Neuronal stem cell (in vitro differentiated cells): ENCODE results near the gene ANKDD1A.
A peak's percentile ranks its signal among the peaks of the same experiment; 100 is the strongest.

Experiments used
- DNase-seq: peaks from one replicate; pipeline ENCODE4 v3.0.0-alpha.2; 2013; ENCODE audit warnings: low spot score
- H2AFZ ChIP-seq: one replicate; pipeline ENCODE4 v1.6.1; 2013; ENCODE audit warnings: mild to moderate bottlenecking, low read length, inconsistent platforms
- H2AK5ac ChIP-seq: 2 replicates; pipeline ENCODE4 v1.6.1; 2013; ENCODE audit warnings: low read depth, mild to moderate bottlenecking, inconsistent platforms, low read length, moderate library complexity, mixed read lengths
- H2BK120ac ChIP-seq: 2 replicates; pipeline ENCODE4 v1.6.1; 2013; ENCODE audit warnings: low read depth, mild to moderate bottlenecking, inconsistent platforms, low read length, moderate library complexity, mixed read lengths
- H2BK12ac ChIP-seq: one replicate; pipeline ENCODE4 v1.6.1; 2013; ENCODE audit warnings: low read length, inconsistent platforms
- H2BK15ac ChIP-seq: 2 replicates; pipeline ENCODE4 v1.6.1; 2013; ENCODE audit warnings: mild to moderate bottlenecking, low read length, inconsistent platforms, mixed read lengths
- H2BK5ac ChIP-seq: one replicate; pipeline ENCODE4 v1.6.1; 2013; ENCODE audit warnings: inconsistent platforms, mild to moderate bottlenecking, low read length, moderate library complexity
- H3K14ac ChIP-seq: one replicate; pipeline ENCODE4 v1.6.1; 2013; ENCODE audit warnings: low read length, inconsistent platforms
- H3K18ac ChIP-seq: 2 replicates; pipeline ENCODE4 v1.6.1; 2013; ENCODE audit warnings: low read length, inconsistent platforms
- H3K23ac ChIP-seq: 2 replicates; pipeline ENCODE4 v1.6.1; 2013; ENCODE audit warnings: low read depth, mild to moderate bottlenecking, mixed read lengths, low read length, inconsistent platforms; ENCODE audit not compliant: poor library complexity
- H3K27ac ChIP-seq: replicated peaks from 3 replicates; pipeline ENCODE4 v1.5.1; 2013; ENCODE audit warnings: low read length, inconsistent platforms
- H3K27me3 ChIP-seq, 3 experiments: 2 replicates each; pipeline ENCODE4 v1.6.1; 2013; ENCODE audit warnings: low read length in 3 of 3, mild to moderate bottlenecking in 2 of 3, inconsistent platforms in 1 of 3, low read depth in 1 of 3, mixed read lengths in 1 of 3, moderate library complexity in 1 of 3; ENCODE audit not compliant: control insufficient read depth in 3 of 3, insufficient read depth in 3 of 3
- H3K36me3 ChIP-seq, 2 donors: replicated peaks in 1 of 2; 2 replicates each; pipeline ENCODE4 v1.6.1; 2013; ENCODE audit warnings: low read length in 2 of 2; ENCODE audit not compliant: control insufficient read depth in 2 of 2, insufficient read depth in 2 of 2
- H3K4ac ChIP-seq: 2 replicates; pipeline ENCODE4 v1.6.1; 2013; ENCODE audit warnings: inconsistent platforms, mild to moderate bottlenecking, low read length, moderate library complexity
- H3K4me1 ChIP-seq, 2 donors: 1 replicate in 1 of 2; 2 replicates in 1 of 2; pipeline ENCODE4 v1.6.1; 2013; ENCODE audit warnings: low read length in 2 of 2, low read depth in 1 of 2; ENCODE audit not compliant: control insufficient read depth in 2 of 2, insufficient read depth in 1 of 2
- H3K4me2 ChIP-seq: one replicate; pipeline ENCODE4 v1.6.1; 2013; ENCODE audit warnings: mild to moderate bottlenecking, low read length, inconsistent platforms; ENCODE audit not compliant: insufficient read depth, poor library complexity, severe bottlenecking
- H3K4me3 ChIP-seq, 2 donors: 2 replicates each; pipeline ENCODE4 v1.5.1; 2013; ENCODE audit warnings: low read length in 2 of 2, mild to moderate bottlenecking in 2 of 2, inconsistent platforms in 1 of 2, moderate library complexity in 1 of 2
- H3K79me1 ChIP-seq: one replicate; pipeline ENCODE4 v1.6.1; 2013; ENCODE audit warnings: low read depth, mild to moderate bottlenecking, inconsistent platforms, low read length, moderate library complexity
- H3K9ac ChIP-seq: one replicate; pipeline ENCODE4 v1.6.1; 2013; ENCODE audit warnings: mild to moderate bottlenecking, low read depth, low read length, inconsistent platforms; ENCODE audit not compliant: poor library complexity
- H3K9me3 ChIP-seq, 2 donors: replicated peaks in 1 of 2; 2 replicates each; pipeline versions ENCODE3 to v1.6.1; 2013; ENCODE audit warnings: low read length in 2 of 2, mild to moderate bottlenecking in 2 of 2, inconsistent platforms in 1 of 2, low read depth in 1 of 2, mixed read lengths in 1 of 2, moderate library complexity in 1 of 2; ENCODE audit not compliant: control insufficient read depth in 2 of 2, insufficient read depth in 1 of 2
- H4K8ac ChIP-seq: one replicate; pipeline ENCODE4 v1.6.1; 2013; ENCODE audit warnings: low read depth, mild to moderate bottlenecking, inconsistent platforms, low read length, moderate library complexity
- H4K91ac ChIP-seq: one replicate; pipeline ENCODE4 v1.6.1; 2013; ENCODE audit warnings: low read length, low read depth, mild to moderate bottlenecking, inconsistent platforms; ENCODE audit not compliant: poor library complexity
- WGBS, 2 donors: extraction: QIAGEN DNeasy Blood & Tissue Kit; methylation state at CpG; one replicate each; pipeline ENCODE4 v1.1.7; 2013; ENCODE audit warnings: missing lambda C conversion rate in 2 of 2, mixed read lengths in 1 of 2; ENCODE audit not compliant: insufficient read length in 2 of 2, insufficient replicate concordance in 1 of 2; ENCODE audit errors: extremely low coverage in 2 of 2; 5-methylcytosine and 5-hydroxymethylcytosine counted together

The ANKDD1A gene

DNA sequence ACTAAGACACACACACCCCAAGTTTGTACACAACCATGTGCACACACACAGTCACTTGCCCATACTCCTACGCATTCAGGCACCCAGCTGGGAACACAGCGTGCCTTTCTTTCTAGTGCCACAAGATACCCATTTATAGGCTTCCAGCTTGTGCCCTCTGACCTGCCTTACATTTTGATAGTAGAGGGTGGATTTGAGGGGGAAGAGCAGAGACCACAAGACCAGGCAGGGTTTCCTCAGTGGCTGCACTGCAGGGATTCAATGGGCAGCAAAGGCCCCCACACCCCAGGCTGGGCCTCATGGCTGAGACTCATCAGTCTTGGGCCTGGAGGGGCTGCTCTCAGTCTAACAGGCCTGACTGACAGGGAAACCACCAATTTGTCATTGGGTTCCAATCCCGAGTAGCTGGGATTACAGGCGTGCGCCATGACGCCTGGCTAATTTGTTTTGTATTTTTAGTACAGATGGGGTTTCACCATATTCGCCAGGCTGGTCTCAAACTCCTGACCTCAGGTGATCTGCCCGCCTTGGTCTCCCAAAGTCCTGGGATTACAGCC is 18.8 kb upstream of the ANKDD1A start:
- Histone ChIP-seq H3K14ac (no peak overlapping the region), H3K4me2 (no peak overlapping the region), H2AK5ac (peak overlapping the region; percentile 68), H3K9me3 (no peaks in the 10 kb centered on the region), H3K4me3 (no peak overlapping the region), H3K79me1 (no peaks in the 10 kb centered on the region), H4K8ac (no peak overlapping the region), H2BK5ac (peak overlapping the region; percentile 19), H3K9ac (no peak overlapping the region), H3K27ac (no peak overlapping the region), H2BK15ac (peak overlapping the region; percentile 87), H3K23ac (peak overlapping the region; percentile 25), H4K91ac (no peak overlapping the region), H2AFZ (peak overlapping the region; percentile 92), H2BK12ac (peak overlapping the region; percentile 67), H3K18ac (peak overlapping the region; percentile 90), H3K4me1 (peaks cover 25 to 28% of the 10 kb centered on the region in 2 donors), H3K36me3 (no peaks in the 10 kb centered on the region), H3K4ac (peak overlapping the region; percentile 77), H2BK120ac (peak overlapping the region; percentile 84), H3K27me3 (no peaks in the 10 kb centered on the region)
- no CpG with 5 or more reads among the region's 8 CpGs for WGBS, 2 donors
- DNase-seq, result no peak

DNA sequence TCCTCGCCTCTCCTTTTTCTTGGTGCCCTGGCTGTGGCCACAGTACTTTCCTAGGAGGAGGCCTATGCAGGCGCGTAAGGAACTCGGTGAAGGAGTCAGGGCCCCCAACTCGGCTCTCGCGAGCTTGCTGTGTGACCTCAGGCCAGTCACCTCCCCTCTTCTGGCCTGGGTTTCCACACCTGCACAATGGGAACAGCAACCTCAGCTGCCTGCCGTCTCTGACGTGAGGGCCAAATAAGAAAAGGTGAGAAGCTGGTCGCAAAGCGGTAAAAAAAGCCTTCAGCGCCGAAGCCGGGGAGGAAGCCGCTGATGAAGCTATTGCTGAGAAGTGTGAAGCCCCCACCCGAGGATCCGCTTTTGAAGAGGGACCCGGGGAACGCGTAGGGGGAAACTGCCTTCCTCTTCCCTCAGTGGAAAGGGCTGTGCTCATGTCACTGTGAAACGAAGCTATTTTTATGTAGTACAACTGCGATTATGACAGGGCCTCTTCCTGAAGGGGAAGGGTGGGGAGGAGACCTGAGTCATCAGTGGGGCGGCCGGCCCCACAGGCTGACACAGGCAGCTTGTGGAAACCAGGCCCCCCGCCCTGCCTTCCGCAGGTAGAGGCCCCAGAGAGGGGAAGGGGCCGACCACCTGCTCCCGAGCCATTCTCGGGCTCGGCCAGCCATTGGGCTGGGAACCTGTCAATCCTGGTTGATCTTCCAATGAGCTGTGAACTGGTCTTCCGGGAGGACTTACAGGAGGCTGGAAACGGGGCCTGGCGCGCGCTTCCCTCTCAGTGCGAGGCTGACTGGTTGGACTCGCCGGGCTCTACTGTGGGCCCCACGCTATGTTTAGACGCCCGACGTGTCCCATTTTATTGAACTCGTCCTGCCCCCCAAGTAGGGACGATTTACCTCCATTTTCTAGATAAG is 18.0 kb upstream of the ANKDD1A start:
- Histone ChIP-seq H2BK5ac (peak overlapping the region; percentile 80), H4K8ac (peak overlapping the region; percentile 66), H3K4me1 (peaks cover 22 to 28% of the 10 kb centered on the region in 2 donors), H2BK15ac (peak overlapping the region; percentile 87), H3K27ac (peak overlapping the region; percentile 91), H3K27me3 (no peaks in the 10 kb centered on the region), H2AFZ (peak overlapping the region; percentile 92), H3K9ac (peak overlapping the region; percentile 53), H4K91ac (no peak overlapping the region), H3K79me1 (no peaks in the 10 kb centered on the region), H3K36me3 (no peaks in the 10 kb centered on the region), H3K9me3 (no peaks in the 10 kb centered on the region), H3K14ac (no peak overlapping the region), H3K4me2 (peak overlapping the region; percentile 56), H2AK5ac (peak overlapping the region; percentile 68), H3K23ac (peak overlapping the region; percentile 25), H2BK12ac (peak overlapping the region; percentile 67), H2BK120ac (peak overlapping the region; percentile 84), H3K4ac (no peak overlapping the region), H3K18ac (peak overlapping the region; percentile 90), H3K4me3 (peak overlapping the region; percentile 3 to 44)
- peak; percentile 95 for DNase-seq
- WGBS, 2 donors, result no CpG with 5 or more reads among the region's 44 CpGs

DNA sequence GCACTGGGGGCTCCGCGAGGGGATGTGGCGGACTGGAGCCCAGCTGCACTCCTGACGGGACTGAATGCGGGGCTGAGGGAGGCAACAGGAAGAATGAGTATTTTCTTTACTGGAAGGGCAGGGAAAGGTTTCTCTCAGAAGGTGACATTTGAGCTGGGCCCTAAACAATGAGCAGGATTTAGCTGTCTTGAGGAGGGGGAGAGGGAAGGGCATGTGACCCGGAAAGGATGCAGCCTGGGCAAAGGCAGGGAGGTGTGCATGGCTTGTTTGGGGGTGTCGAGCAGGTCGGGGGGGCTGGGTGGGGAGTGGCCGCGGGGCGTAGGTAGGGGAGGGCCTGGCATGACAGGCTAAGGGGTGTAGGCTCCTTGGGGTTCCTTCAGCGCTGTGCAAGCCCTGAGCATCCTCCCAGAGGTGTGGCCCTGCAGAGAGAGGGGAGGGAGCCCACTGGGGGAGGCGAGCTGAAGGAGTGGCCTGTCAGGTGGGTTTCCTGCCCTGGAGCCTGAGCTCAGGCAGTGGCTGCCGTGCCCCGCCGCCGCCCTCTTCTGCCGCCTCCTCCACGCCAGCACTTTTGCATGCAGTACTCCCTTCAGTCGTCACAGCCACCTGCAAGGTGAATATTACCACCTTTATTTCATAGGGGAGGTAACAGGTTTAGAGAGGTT is 17.2 kb upstream of the ANKDD1A start:
- H3K27ac ChIP-seq, result peak overlapping the region; percentile 91
- no peak overlapping the region for H4K8ac ChIP-seq
- H3K36me3 ChIP-seq, result no peaks in the 10 kb centered on the region
- H3K9me3 ChIP-seq, result no peaks in the 10 kb centered on the region
- peak overlapping the region; percentile 56 for H3K4me2 ChIP-seq
- no peaks in the 10 kb centered on the region for H3K27me3 ChIP-seq
- H3K79me1 ChIP-seq, result no peaks in the 10 kb centered on the region
- WGBS, 2 donors, result no CpG with 5 or more reads among the region's 20 CpGs
- H2BK15ac ChIP-seq, result peak overlapping the region; percentile 87
- H3K9ac ChIP-seq, result peak overlapping the region; percentile 79
- H2BK5ac ChIP-seq, result peak overlapping the region; percentile 35
- peaks cover 19 to 28% of the 10 kb centered on the region in 2 donors for H3K4me1 ChIP-seq
- H3K14ac ChIP-seq, result no peak overlapping the region
- peak overlapping the region; percentile 34 for H3K23ac ChIP-seq
- no peak overlapping the region for H3K4ac ChIP-seq
- H2AK5ac ChIP-seq, result no peak overlapping the region
- H4K91ac ChIP-seq, result no peak overlapping the region
- peak overlapping the region; percentile 63 for H2BK120ac ChIP-seq
- H2BK12ac ChIP-seq, result no peak overlapping the region
- peak overlapping the region; percentile 3 to 44 for H3K4me3 ChIP-seq
- peak overlapping the region; percentile 92 for H2AFZ ChIP-seq
- H3K18ac ChIP-seq, result peak overlapping the region; percentile 80
- no peak for DNase-seq
